ENCODE measurements around the gene KCNK18. TPM values are rescaled to one million over a fixed set of nuclear protein-coding genes. Genes with fewer than 3 reads are reported as not detected.

KCNK18 gene
- total RNA-seq, result not detected in 2 replicates

GRCh38 chr10:117197189-117197588 lies at the start of gene KCNK18:
TSS of gene KCNK18 (plus strand) at chr10:117197489. CDS start at chr10:117197489, 0 bp downstream.

GRCh38 chr10:117240621-117241529 lies 43.6 kb downstream of the KCNK18 start, which contains the start of gene SLC18A2:
TSS of gene SLC18A2 (plus strand) at chr10:117241114. CDS start at chr10:117241694, 580 bp downstream.

Other genes with a start within 250 kb of the KCNK18 start
- 0.85 and 1.4 TPM in 2 replicates for gene SHTN1, start 192.3 kb upstream of the KCNK18 start, total RNA-seq
- not detected in 2 replicates for gene VAX1, start 59.2 kb upstream of the KCNK18 start, total RNA-seq
- gene SLC18A2, start 43.6 kb downstream of the KCNK18 start, total RNA-seq, result under 0.01 TPM in 1 of 2 replicates, not detected in the other
- gene PDZD8, start 178.0 kb downstream of the KCNK18 start, total RNA-seq, result 23.7 and 29.1 TPM in 2 replicates